GM19467 (cell line): ENCODE measurements around the gene PACSIN3.
A peak's percentile ranks its signal among the peaks of the same experiment; 100 is the strongest.
"Not testable (repeated sequence)": the region's sequence is repeated elsewhere in the genome, so short reads cannot be mapped to it uniquely, and the experiment has no call there.

ENCODE experiments used
- ATAC-seq: cut with Tn5 transposase; IDR thresholded peaks from one replicate; pipeline ENCODE4 v1.9.1; 2021; ENCODE audit warnings: mild to moderate bottlenecking, moderate library complexity; ENCODE audit not compliant: unreplicated experiment

PACSIN3 gene

GRCh38 chr11:47186076-47186699 is at the start of gene PACSIN3:
Gene PACSIN3, minus strand, starts transcription at chr11:47186434. Its CDS starts 3,707 bp downstream, at chr11:47182727.
- no peak for ATAC-seq

- no peak for ATAC-seq
Measured at GRCh38 chr11:47235163-47235562, 48.9 kb upstream of the PACSIN3 start.

- ATAC-seq = no peak
Measured at GRCh38 chr11:47234669-47235100, 48.5 kb upstream of the PACSIN3 start.

GRCh38 chr11:47233989-47234668 is 47.9 kb upstream of the PACSIN3 start:
- no peak for ATAC-seq

GRCh38 chr11:47233051-47233450 is 46.8 kb upstream of the PACSIN3 start:
- no peak for ATAC-seq

- ATAC-seq = no peak
Measured at GRCh38 chr11:47229161-47229560, 42.9 kb upstream of the PACSIN3 start.

- ATAC-seq = peak; percentile 96
Measured at GRCh38 chr11:47225552-47226400, 39.5 kb upstream of the PACSIN3 start.

GRCh38 chr11:47222696-47223095 is 36.5 kb upstream of the PACSIN3 start:
- no peak for ATAC-seq

- ATAC-seq = no peak
Measured at GRCh38 chr11:47220401-47220821, 34.2 kb upstream of the PACSIN3 start.

- ATAC-seq = no peak
Measured at GRCh38 chr11:47216121-47216798, 30.0 kb upstream of the PACSIN3 start.

GRCh38 chr11:47215366-47215910 is 29.2 kb upstream of the PACSIN3 start:
- ATAC-seq = no peak

GRCh38 chr11:47213950-47214565 is 27.8 kb upstream of the PACSIN3 start:
- peak; percentile 55 for ATAC-seq

GRCh38 chr11:47212938-47213337 is 26.7 kb upstream of the PACSIN3 start:
- no peak for ATAC-seq

- no peak for ATAC-seq
Measured at GRCh38 chr11:47208628-47209027, 22.4 kb upstream of the PACSIN3 start.

GRCh38 chr11:47208008-47208552 is 21.8 kb upstream of the PACSIN3 start:
- not testable (repeated sequence) for ATAC-seq

- ATAC-seq = no peak
Measured at GRCh38 chr11:47207459-47207858, 21.2 kb upstream of the PACSIN3 start.

GRCh38 chr11:47206577-47206976 is 20.3 kb upstream of the PACSIN3 start:
- ATAC-seq = not testable (repeated sequence)

GRCh38 chr11:47204637-47204989 is 18.4 kb upstream of the PACSIN3 start:
- ATAC-seq = no peak

GRCh38 chr11:47202576-47202975 is 16.3 kb upstream of the PACSIN3 start:
- no peak for ATAC-seq

GRCh38 chr11:47201015-47201414 is 14.8 kb upstream of the PACSIN3 start:
- ATAC-seq = no peak
